ENCODE data around the gene MAFG. TPM values are rescaled to one million over a fixed set of nuclear protein-coding genes. Genes with fewer than 3 reads are reported as not detected.
A peak's percentile ranks its signal among the peaks of the same experiment; 100 is the strongest.

The MAFG gene
- total RNA-seq, 1 donor from 2014 or later = 12.6 TPM

- DNase-seq (ENCODE audit: low spot score) (no peak), ATAC-seq (no peak)
These were observed 13.3 kb upstream of the MAFG start for GRCh38 chr17:81940538-81941483.

GRCh38 chr17:81939881-81940385, 12.4 kb upstream of the MAFG start:
- ATAC-seq = peak; percentile 4
- DNase-seq (ENCODE audit: low spot score) = no peak

GRCh38 chr17:81939218-81939617, 11.7 kb upstream of the MAFG start:
- DNase-seq (ENCODE audit: low spot score) (no peak), ATAC-seq (no peak)

DNA sequence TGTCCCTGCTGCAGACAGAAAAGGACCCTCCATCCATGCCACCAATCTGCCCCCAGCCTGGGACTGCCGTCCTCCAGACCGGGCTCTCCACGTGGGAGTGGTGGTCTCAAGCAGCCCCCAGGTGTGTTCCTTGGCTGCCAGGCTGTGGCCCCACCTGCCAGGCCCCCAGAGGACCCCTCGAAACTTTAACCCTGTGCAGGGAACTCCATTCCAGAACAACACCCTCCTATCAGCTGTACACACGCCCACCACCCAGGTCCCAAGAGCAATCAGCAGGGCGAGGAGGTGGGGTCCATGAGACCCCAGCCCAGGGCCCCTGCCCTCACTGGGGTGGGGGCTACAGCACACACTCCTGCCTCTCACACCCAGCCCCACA, 8.2 kb upstream of the MAFG start:
- no peak for ATAC-seq
- DNase-seq (ENCODE audit: low spot score) = no peak

DNA sequence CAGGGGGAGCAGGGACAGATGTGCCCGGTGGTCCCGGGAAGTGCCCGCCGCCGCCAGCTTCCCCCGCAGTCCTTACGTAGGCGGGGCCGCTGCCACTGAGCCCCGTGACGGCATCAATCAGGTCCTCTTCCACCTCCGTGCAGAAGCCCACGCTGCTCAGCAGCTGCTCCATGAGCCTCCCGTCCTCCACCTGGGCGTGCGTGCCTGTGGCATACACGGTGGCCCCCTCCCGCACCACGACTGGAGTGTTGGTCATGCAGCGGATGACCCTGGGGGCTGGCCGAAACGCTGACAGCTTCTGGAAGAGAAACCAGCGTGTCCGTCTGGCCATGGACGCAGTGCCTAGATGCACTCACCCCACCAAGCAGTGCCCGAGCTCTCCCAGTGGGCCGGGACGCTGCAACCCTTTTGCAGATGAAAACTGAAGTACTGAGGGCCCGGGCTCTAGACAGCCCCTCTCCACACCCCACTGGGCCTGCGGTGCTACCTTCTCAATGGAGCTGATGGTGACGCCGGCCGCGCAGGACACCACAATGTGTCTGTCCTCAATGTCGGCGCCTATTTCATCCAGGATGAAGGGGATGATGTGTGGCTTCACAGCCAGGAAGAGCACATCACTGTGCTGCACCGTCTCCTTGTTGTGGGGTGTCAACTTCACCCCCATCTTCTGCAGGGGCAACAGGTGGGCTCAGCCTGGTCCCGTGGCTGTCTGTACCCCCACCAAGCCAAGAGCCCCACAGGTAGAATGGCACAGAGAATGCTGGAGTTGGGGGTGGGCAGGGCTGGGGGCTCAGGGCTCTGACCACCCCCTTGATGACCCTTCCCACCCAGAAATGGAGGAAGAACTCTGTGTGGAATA, 7.5 kb upstream of the MAFG start:
- ATAC-seq = no peak
- no peak for DNase-seq (ENCODE audit: low spot score)

GRCh38 chr17:81934098-81934757, 6.7 kb upstream of the MAFG start:
- DNase-seq (ENCODE audit: low spot score) = no peak
- ATAC-seq = no peak

GRCh38 chr17:81933178-81933699, 5.7 kb upstream of the MAFG start:
- DNase-seq (ENCODE audit: low spot score) = no peak
- no peak for ATAC-seq

- ATAC-seq = no peak
- DNase-seq (ENCODE audit: low spot score) = no peak
These were observed 4.9 kb upstream of the MAFG start for GRCh38 chr17:81932333-81932983.

GRCh38 chr17:81931557-81932332, 4.2 kb upstream of the MAFG start:
- ATAC-seq = no peak

GRCh38 chr17:81931189-81931556, 3.6 kb upstream of the MAFG start:
- ATAC-seq = no peak
- DNase-seq (ENCODE audit: low spot score) = no peak

More at GRCh38 chr17:81931557-81932332, 4.2 kb upstream of the MAFG start:
- no peak for DNase-seq (ENCODE audit: low spot score)

GRCh38 chr17:81930142-81931125, 2.9 kb upstream of the MAFG start:
- peak; percentile 80 for DNase-seq (ENCODE audit: low spot score)

DNA sequence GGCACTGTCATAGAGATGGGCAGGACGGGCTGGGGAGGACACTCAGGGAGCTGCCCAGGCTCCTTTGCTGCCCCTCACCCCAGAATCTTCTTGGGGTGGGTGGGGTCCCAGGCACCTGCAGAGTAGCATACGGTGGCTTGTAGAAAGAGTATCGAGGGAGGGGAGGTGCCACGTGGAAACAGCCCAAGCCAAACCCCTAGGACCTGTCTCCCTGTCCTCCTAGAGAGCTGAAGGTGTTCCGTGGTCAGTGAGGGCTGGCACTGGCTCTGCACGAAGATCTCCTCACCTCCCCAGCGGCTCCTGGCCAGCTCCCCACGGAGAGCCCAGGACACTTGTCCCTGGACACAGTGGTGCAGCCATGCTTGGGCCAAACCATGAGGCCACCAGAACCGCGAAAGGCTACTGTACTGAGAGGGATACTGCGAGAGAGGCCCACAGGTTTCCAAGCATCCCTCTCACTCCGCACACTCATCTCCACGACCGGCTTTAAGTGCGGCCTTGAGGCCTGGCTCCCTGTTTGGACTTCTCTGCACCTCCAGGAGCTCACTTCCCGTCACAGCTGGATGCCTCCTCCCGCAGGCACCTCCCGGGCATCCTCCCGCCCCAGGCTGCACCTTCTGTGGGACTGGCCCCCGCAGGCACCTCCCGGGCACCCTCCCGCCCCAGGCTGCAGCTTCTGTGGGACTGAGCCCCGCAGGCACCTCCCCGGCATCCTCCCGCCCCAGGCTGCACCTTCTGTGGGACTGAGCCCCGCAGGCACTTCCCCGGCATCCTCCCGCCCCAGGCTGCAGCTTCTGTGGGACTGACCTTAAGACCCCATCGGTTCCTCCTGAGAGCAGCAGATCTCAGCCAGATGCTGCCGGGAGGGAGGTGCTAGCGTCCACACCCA, 2.0 kb upstream of the MAFG start:
- ATAC-seq (no peak), DNase-seq (ENCODE audit: low spot score) (no peak)

More at GRCh38 chr17:81930142-81931125, 2.9 kb upstream of the MAFG start:
- peak; percentile 52 for ATAC-seq

GRCh38 chr17:81928544-81929252, 1.2 kb upstream of the MAFG start:
- no peak for ATAC-seq
- DNase-seq (ENCODE audit: low spot score) = no peak

DNA sequence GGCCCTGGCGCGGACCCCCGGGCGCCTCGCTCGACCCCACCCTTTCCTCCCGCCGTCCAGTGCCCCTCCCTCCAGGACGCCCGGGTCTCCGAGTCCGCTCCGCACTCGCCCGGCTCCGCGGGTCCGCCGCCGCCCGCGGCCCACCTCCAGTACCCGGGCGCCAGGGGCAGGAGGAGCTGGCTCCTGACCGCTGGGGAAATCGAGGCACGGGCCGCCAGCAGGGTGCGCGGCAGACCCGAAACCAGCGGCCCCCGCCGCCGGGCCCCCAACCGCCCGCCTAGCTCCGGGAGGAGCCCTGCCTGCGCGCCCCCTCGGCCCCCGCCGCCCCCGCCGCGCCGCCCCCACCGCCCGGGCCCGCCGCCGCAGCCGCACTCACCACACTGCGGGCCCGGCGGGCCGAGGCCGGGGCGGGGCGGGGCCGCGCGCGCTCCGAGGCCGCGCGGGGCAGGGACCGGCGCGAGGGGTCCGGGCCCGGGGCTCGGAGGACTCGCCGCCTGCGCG, 333 bp downstream of the MAFG start:
- no peak for DNase-seq (ENCODE audit: low spot score)
- ATAC-seq = no peak

DNA sequence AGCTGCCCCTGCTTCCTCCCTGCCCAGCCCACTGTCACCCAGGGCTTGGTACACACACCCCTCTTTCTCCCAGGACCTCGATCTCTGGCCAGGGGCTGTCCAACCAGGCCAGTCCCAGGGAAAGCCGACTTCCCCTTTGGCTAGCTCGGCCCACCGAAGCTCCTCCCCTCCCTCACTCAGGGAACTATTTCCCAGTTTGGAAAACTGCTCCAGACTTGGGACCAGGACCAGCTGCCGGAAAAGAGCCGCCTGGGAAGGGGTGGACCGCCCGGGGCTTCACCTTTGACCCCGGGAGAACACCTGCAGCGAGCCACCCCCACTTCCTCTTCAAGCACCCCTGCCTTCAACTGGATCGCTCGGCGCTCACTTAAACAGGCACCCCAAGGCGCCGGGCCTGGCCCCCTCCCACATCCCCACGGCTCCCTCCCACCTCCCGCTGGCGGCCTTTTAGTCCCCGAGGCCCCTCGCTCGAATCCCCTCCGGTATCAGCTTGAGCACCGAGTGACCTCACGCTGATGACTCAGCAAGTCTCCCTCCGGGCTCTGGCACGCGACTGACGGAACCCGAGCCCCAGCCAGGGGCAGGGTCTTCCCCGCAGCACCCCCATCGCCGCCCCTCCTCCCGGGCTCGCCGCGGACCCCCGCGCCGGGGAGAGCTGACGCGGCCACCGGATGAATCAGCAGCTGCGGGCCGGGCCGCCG, 934 bp downstream of the MAFG start:
- DNase-seq (ENCODE audit: low spot score) (peak; percentile 91), ATAC-seq (peak; percentile 63)
